ENCODE data around the gene TGIF2.
"Not testable (repeated sequence)": the region's sequence is repeated elsewhere in the genome, so short reads cannot be mapped to it uniquely, and the experiment has no call there.

Gene TGIF2

DNA sequence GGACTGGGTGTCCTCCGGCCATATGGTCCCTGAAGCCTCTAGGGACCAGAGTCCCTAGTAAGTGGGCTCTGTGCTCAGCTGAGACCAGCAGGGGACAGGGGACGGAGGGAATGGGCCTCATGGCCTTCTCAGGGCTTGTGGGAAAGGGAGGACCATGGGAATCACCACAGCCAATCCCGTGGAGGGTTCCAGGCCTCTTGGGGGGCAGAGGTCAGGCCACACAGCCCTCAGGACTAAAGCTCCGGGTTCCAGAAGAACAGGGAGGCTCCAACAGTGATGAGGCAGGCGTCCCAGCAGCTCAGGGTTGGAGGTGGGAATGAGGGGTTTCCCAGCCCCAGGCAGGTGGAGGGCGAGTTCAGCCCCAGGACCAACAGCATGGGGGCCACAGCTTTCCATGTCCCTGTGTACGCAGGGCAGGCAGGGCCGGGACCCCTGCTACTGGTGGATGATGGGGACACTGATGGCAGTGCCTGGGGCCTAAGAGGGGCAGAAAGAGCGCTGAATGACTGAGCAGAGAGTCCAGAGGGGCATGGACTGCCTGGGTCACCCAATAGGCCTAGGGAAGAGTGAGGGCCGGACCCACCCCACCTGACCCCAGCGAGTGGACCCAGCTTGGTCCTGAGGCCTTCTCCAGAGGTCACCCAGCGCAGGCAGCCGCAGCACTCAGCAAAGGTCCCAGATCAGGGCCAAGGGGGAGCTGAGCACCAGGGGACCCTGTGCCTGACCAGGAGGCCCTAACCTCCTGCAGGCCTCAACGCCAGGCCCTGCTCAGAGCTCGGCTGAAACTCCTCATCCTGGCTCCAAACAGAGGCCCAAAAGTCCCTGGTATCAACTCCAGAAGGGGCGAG is 23.2 kb upstream of the TGIF2 start:
- Histone ChIP-seq H3K27me3 (replicated peaks) (no peaks in the 10 kb centered on the region), H3K36me3 (replicated peaks) (peaks cover 41% of the 10 kb centered on the region), H3K4me3 (ENCODE audit: low read depth, low read length) (no peak overlapping the region), H3K27ac (no peak overlapping the region)
- in situ Hi-C loops (cut with HindIII; ENCODE audit: low pct_ligation_motif_present, low sequenced_read_pairs): no loop called here
- TF ChIP-seq, protein P1, sequence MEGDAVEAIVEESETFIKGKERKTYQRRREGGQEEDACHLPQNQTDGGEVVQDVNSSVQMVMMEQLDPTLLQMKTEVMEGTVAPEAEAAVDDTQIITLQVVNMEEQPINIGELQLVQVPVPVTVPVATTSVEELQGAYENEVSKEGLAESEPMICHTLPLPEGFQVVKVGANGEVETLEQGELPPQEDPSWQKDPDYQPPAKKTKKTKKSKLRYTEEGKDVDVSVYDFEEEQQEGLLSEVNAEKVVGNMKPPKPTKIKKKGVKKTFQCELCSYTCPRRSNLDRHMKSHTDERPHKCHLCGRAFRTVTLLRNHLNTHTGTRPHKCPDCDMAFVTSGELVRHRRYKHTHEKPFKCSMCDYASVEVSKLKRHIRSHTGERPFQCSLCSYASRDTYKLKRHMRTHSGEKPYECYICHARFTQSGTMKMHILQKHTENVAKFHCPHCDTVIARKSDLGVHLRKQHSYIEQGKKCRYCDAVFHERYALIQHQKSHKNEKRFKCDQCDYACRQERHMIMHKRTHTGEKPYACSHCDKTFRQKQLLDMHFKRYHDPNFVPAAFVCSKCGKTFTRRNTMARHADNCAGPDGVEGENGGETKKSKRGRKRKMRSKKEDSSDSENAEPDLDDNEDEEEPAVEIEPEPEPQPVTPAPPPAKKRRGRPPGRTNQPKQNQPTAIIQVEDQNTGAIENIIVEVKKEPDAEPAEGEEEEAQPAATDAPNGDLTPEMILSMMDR (IDR thresholded peaks at IDR 0.05; ENCODE audit: low read depth, low read length, missing control alignments): no peak
- DNase-seq: no peak

DNA sequence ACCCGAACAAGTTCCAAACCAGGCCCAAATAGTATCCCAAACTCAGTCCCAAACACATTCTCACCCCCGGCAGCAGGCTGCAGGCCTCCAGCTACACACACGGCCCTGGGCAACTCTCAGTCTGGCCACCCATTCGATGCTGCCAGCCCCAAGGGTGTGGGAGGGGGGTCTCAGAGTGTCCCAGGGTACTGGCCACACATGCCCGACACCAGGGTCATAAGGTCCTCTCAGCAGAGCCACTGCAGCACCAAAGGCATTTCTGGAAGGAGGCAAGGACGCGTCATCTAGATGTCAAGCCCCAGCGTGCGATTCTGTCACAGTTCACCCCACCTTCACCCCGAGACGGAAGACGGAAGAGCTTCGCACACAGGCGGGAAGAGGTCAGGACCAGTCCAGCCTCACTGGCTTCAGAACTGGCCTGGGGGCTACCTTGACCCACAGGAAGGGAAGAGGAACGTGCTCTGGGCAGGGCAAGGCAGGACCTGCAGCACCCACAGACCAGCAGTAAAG is 22.6 kb upstream of the TGIF2 start:
- TF ChIP-seq, protein P1 (IDR thresholded peaks at IDR 0.05; ENCODE audit: low read depth, low read length, missing control alignments): no peak

DNA sequence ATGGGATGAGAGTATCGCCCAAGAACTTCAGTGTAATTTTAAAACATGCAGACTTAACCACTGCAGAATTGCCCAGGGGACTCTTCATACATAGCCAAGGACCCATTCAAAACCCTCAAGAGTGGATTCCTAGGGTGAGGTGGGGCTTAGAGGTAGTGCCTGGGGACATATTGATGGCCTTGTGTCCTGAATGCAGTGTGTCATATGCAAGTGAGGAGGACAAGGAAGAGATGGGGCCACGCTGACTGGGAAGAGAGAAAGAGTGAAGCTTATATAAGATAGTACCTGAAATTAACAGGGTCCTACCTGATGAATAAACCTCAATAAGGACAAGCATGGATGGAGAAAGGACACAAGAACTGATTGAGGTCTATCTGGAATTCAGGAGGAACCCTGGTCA is 18.1 kb upstream of the TGIF2 start:
- no peaks in the 10 kb centered on the region for H3K27me3 ChIP-seq (replicated peaks)
- in situ Hi-C loops (cut with HindIII; ENCODE audit: low pct_ligation_motif_present, low sequenced_read_pairs): no loop called here
- no peaks in the 10 kb centered on the region for H3K36me3 ChIP-seq (replicated peaks)
- no peak for DNase-seq
- H3K27ac ChIP-seq: no peak overlapping the region
- TF ChIP-seq, protein P1 (IDR thresholded peaks at IDR 0.05; ENCODE audit: low read depth, low read length, missing control alignments): no peak
- H3K4me3 ChIP-seq (ENCODE audit: low read depth, low read length): no peak overlapping the region

More for the DNA sequence above, 22.6 kb upstream of the TGIF2 start:
- in situ Hi-C loops (cut with HindIII; ENCODE audit: low pct_ligation_motif_present, low sequenced_read_pairs): no loop called here
- DNase-seq: peak; percentile 37
- H3K27me3 ChIP-seq (replicated peaks): no peaks in the 10 kb centered on the region
- no peak overlapping the region for H3K4me3 ChIP-seq (ENCODE audit: low read depth, low read length)
- peaks cover 36% of the 10 kb centered on the region for H3K36me3 ChIP-seq (replicated peaks)
- H3K27ac ChIP-seq: no peak overlapping the region

DNA sequence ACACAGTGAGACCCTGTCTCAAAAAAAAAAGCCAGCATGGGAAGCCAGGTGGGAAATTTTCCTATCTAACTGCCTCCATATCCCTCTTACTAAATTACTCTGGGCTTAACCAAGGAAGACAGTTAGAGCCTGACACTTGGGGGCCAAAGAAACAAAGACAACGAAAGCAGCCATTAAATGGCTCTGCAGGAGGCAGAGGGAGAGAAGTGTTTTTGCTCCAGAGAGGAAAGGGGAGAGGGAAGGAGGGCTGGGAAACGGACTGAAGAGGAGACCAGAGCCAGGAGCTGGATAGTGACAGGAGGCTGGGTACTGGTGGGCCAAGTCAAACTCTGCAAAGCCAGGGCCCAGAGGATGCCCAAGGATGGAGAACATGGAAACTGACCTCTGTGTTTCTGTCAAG is 10.7 kb upstream of the TGIF2 start:
- no peak for DNase-seq
- Histone ChIP-seq H3K36me3 (replicated peaks) (no peaks in the 10 kb centered on the region), H3K4me3 (ENCODE audit: low read depth, low read length) (no peak overlapping the region), H3K27ac (no peak overlapping the region), H3K27me3 (replicated peaks) (no peaks in the 10 kb centered on the region)
- TF ChIP-seq, protein P1 (IDR thresholded peaks at IDR 0.05; ENCODE audit: low read depth, low read length, missing control alignments): no peak
- in situ Hi-C loops (cut with HindIII; ENCODE audit: low pct_ligation_motif_present, low sequenced_read_pairs): no loop called here

DNA sequence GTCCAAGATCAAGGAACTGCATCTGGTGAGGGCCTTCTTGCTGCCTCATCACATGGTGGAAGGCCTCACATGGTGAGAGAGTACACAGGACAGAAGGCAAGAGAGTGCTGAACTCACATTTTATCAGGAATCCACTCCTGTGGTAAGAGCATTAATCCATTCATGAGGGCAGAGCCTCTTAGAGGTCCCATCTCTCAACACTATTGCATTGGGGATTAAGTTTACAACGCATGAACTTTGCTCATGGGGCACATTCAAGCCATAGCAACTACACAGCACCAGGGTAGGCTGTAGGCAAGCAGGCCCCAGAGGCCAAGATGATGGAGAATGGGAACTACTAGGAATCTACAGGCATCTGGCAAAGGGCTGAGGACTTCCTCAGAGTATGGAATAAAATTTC is 10.0 kb upstream of the TGIF2 start:
- DNase-seq: no peak
- H3K36me3 ChIP-seq (replicated peaks): no peaks in the 10 kb centered on the region
- H3K4me3 ChIP-seq (ENCODE audit: low read depth, low read length): no peak overlapping the region
- in situ Hi-C loops (cut with HindIII; ENCODE audit: low pct_ligation_motif_present, low sequenced_read_pairs): no loop called here
- TF ChIP-seq, protein P1 (IDR thresholded peaks at IDR 0.05; ENCODE audit: low read depth, low read length, missing control alignments): no peak
- no peak overlapping the region for H3K27ac ChIP-seq
- no peaks in the 10 kb centered on the region for H3K27me3 ChIP-seq (replicated peaks)

DNA sequence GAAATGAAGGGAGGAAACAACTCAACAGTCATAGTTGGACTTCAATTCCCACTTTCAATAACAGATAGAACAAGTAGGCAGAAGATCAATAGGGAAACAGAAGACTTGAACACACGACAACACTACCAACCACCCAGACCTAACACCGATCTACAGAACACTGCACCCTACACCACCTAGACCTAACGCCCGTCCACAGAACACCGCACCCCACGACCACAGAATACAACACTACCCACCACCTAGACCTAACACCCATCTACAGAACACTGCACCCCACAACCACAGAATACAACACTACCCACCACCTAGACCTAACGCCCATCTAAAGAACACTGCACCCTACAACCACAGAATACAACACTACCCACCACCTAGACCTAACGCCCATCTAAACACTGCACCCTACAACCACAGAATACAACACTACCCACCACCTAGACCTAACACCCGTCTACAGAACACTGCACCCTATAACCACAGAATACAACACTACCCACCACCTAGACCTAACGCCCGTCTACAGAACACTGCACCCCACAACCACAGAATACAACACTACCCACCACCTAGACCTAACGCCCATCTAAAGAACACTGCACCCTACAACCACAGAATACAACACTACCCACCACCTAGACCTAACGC is 9.2 kb upstream of the TGIF2 start:
- H3K27me3 ChIP-seq (replicated peaks); in situ Hi-C loops (cut with HindIII; ENCODE audit: low pct_ligation_motif_present, low sequenced_read_pairs): not testable (repeated sequence)

DNA sequence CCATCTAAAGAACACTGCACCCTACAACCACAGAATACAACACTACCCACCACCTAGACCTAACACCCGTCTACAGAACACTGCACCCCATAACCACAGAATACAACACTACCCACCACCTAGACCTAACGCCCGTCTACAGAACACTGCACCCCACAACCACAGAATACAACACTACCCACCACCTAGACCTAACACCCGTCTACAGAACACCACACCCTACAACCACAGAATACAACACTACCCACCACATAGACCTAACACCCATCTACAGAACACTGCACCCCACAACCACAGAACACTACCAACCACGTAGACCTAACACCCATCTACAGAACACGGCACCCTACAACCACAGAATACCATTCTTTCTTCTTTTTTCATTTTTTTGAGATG is 8.7 kb upstream of the TGIF2 start:
- H3K27ac ChIP-seq; H3K4me3 ChIP-seq (ENCODE audit: low read depth, low read length); H3K27me3 ChIP-seq (replicated peaks); DNase-seq; H3K36me3 ChIP-seq (replicated peaks); in situ Hi-C loops (cut with HindIII; ENCODE audit: low pct_ligation_motif_present, low sequenced_read_pairs): not testable (repeated sequence)

More for the DNA sequence above, 9.2 kb upstream of the TGIF2 start:
- not testable (repeated sequence) for H3K27ac ChIP-seq; H3K4me3 ChIP-seq (ENCODE audit: low read depth, low read length); DNase-seq; H3K36me3 ChIP-seq (replicated peaks)

Measured in brain microvascular endothelial cell (primary cell).